HEK293T (cell line): Measurements from ENCODE around the gene PRKCH.

ENCODE experiments used
- ARNT ChIP-seq: fragments of 450-650 bp; IDR thresholded peaks from 2 replicates; pipeline ENCODE4 v1.6.1; 2017; ENCODE audit warnings: mild to moderate bottlenecking
- BHLHE40 ChIP-seq: fragments of 450-650 bp; IDR thresholded peaks from 2 replicates; pipeline ENCODE4 v1.6.1; 2016; ENCODE audit warnings: mild to moderate bottlenecking, moderate library complexity, borderline replicate concordance
- FOXA1 ChIP-seq: fragments of 450-650 bp; IDR thresholded peaks from 2 replicates; pipeline ENCODE4 v1.6.1; 2016; ENCODE audit warnings: mild to moderate bottlenecking
- FOXK2 ChIP-seq: fragments of 450-650 bp; IDR thresholded peaks from 2 replicates; pipeline ENCODE4 v1.6.1; 2016; ENCODE audit warnings: mild to moderate bottlenecking
- FOXM1 ChIP-seq: fragments of 450-650 bp; IDR thresholded peaks from 2 replicates; pipeline ENCODE4 v1.6.1; 2017; ENCODE audit warnings: mild to moderate bottlenecking, borderline replicate concordance
- L3MBTL2 ChIP-seq: fragments of 450-650 bp; conservative IDR thresholded peaks from 2 replicates; pipeline ENCODE4 v1.6.1; 2016; ENCODE audit warnings: mild to moderate bottlenecking
- TARDBP ChIP-seq: fragments of 450-650 bp; IDR thresholded peaks from 2 replicates; pipeline ENCODE4 v1.6.1; 2016
- ZNF384 ChIP-seq: fragments of 450-650 bp; IDR thresholded peaks from 2 replicates; pipeline ENCODE4 v1.6.1; 2016

DNA sequence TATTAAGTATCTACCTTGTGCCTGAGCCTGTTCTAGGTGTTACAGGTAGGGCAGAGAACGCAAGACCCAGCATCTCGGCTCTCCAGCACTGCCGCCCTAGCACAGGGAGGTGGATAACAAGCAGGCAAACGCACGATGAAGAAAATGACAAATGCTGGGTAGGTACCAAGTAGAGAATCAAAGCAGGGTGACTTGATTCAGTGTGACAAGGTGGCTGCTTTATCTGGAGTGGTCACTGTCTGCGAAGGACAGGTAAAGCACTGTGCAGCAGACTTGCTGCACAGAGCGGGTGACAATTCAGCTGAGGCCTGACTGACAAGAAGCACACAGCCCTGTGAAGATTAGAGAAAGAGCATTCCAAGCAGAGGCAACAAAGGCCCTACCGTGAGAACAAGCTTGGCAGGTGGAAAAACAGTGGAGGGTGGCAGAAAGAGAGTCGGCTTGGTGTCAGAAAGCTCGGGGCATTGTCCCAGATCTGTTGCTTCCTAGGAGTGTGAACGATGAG lies 12.9 kb downstream of the PRKCH start:
- TF ChIP-seq TARDBP (no peak), FOXM1 (no peak), FOXK2 (no peak), BHLHE40 (no peak), FOXA1 (no peak), L3MBTL2 (no peak), ARNT (no peak), ZNF384 (no peak)
